ENCODE measurements around the gene SNAPC4.

The SNAPC4 gene

GRCh38 chr9:136367296-136368145 is 32.4 kb downstream of the SNAPC4 start:
- DNase-seq = no peak

- DNase-seq = no peak
Measured at GRCh38 chr9:136366826-136367225, 33.1 kb downstream of the SNAPC4 start.

DNA sequence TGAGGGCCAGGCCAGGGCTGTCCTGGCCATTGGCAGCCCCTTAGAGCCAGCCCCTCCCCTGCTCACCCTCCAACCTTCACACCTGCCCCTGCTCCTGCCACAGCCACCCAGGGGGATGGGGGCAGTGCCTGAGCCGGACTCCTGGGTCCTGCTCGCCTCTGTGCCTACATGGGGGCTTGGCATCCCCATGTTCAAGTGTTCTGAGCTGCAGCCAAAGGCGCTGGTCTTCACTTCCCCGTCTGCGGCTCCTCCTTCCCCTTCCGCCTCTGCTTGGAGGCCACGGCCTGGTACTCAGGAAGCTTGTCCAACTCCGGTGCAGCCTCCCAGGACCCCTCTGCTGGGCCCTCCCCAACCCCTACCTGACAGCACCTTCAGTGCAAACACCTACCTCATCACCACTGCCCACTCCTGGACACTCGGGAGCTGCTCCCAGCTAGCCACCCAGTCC is 34.2 kb downstream of the SNAPC4 start:
- DNase-seq = no peak

- DNase-seq = no peak
Measured at GRCh38 chr9:136364942-136365774, 34.8 kb downstream of the SNAPC4 start.

- no peak for DNase-seq
Measured at GRCh38 chr9:136363949-136364748, 35.8 kb downstream of the SNAPC4 start.

GRCh38 chr9:136363106-136363948 is 36.6 kb downstream of the SNAPC4 start, which contains the start of gene DNLZ:
Gene DNLZ (minus strand): TSS chr9:136363744. CDS start chr9:136363714, 30 bp downstream.
- DNase-seq = peak; percentile 93

DNA sequence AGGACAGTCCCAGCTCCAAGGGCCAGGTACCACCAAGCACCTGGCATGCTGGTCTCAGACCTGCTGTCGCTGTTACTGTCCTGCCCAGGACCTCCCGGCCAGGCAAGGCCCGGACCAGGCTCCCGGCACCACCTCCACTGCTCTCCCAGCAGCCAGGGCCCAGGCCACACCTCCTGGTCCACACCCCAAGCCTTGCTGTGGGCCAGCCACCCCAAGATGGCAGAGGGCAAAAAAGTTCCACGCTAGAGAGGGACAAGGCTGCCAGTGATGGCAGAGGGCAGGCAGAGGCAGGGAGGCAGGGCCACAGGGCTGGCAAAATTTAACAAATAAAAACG is 37.6 kb downstream of the SNAPC4 start:
- no peak for DNase-seq

- no peak for DNase-seq
Measured at GRCh38 chr9:136361754-136362449, 38.1 kb downstream of the SNAPC4 start.

- no peak for DNase-seq
Measured at GRCh38 chr9:136361047-136361753, 38.8 kb downstream of the SNAPC4 start.

- DNase-seq = no peak
Measured at GRCh38 chr9:136359774-136360718, 39.9 kb downstream of the SNAPC4 start.

DNA sequence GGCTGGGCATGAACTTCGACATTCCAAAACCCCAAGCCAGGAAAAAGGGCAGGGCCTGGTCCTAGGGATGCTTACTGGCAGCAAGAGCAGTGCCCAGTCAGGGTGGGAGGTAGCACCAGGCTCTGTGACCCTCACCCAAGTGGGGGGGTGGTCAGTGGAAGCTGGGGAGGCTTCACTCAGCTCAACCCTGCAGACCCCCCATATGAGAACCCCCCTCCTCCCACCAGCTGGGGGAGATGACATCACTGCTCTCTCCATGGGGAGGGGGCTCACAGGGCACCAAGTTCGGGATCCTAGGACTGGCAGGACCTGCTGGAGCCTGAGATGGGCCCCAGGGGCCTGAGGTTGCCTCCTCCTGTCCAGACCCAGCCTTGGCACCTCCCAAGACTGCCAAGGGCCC is 41.1 kb downstream of the SNAPC4 start:
- DNase-seq = no peak

GRCh38 chr9:136358016-136358415 is 42.0 kb downstream of the SNAPC4 start:
- no peak for DNase-seq

DNA sequence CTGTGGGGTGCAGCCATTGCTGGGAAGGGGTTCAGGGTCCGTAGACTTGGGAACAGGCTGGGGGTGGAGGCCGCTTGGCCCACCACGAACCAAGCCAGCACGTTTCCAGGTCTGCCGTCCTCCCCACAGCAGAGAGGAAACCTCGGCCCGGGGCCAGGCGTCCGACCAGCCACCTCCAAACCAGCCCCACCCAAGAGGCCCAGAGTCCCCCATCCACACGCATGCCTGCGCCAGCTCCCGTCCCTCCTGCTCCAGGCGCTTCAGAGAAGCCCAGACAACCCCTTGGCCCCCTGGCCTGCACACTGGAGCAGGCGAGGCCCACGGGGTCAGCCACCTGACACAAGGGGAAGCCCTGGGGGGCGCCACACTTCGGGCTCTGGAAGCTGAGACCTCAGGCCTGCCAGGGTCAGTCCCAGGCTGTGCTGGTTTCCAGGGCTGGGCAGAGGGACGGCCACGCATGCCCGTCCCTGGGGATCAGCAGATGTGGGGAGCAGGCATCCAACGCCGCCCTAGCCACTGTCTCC is 42.7 kb downstream of the SNAPC4 start:
- no peak for DNase-seq

- no peak for DNase-seq
Measured at GRCh38 chr9:136355616-136356557, 44.1 kb downstream of the SNAPC4 start.

GRCh38 chr9:136354592-136355085 is 45.3 kb downstream of the SNAPC4 start:
- no peak for DNase-seq

DNA sequence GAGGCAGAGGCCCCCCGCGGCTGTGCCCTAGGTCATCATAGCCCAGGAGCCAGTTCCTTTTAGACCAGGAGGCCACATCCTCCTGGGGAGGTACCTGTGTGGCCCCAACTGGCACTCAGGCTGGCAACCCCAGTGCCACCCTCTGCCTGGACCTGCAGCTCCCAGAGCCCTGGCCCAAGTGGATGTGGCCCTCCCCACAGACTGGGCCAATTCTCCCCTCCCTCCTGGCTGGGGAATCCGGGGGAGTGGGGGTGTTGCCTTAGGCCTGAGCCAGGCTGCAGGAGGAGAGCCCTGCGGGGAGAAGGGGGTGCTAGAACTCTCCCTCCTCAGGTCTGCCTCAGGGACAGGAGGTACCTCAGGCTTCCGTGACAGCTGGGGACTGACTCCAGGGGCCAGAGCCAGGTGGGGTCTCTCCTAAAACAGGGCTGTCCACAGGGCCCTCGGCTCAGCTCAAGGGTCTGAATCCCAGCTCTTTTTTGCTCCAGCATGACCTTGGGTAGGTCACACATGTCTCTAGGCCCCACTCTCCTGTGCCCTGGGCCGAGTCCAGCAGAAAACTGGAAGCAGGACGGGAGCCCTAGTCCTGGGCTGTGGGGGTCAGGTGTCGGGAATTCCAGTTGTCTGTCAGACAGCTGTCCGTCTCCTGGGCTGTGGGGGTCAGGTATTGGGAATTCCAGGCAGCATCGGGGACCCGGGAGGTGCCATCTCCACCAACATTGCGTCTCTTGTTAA is 46.0 kb downstream of the SNAPC4 start:
- DNase-seq = no peak

- no peak for DNase-seq
Measured at GRCh38 chr9:136353088-136353487, 46.9 kb downstream of the SNAPC4 start.

Data from CD4-positive, alpha-beta T cell treated with Interleukin-15 for 1 hour (primary cell).